OCI-LY1 (cell line): ENCODE data around the gene NOTUM.
"Not testable (repeated sequence)": the region's sequence is repeated elsewhere in the genome, so short reads cannot be mapped to it uniquely, and the experiment has no call there.

ENCODE experiments used
- H2AFZ ChIP-seq: fragments of 200-600 bp; sonication (generic), shearing (Covaris generic); 2 replicates; pipeline ENCODE4 v1.6.0; 2014; ENCODE audit warnings: antibody characterized with exemption, mild to moderate bottlenecking, low read length
- H3F3A ChIP-seq: fragments of 200-600 bp; sonication (generic), shearing (Covaris generic); 2 replicates; pipeline ENCODE4 v1.6.0; 2014; ENCODE audit warnings: mild to moderate bottlenecking, antibody characterized with exemption, low read length, moderate library complexity; ENCODE audit not compliant: insufficient read depth
- H3K27ac ChIP-seq: fragments of 200-600 bp; sonication (generic); 2 replicates; pipeline ENCODE4 v1.5.1; 2014; ENCODE audit warnings: low read length, mixed run types, mild to moderate bottlenecking, low read depth; ENCODE audit not compliant: poor library complexity, severe bottlenecking
- H3K27me3 ChIP-seq: fragments of 200-600 bp; sonication (generic); 2 replicates; pipeline ENCODE4 v1.6.0; 2014; ENCODE audit warnings: antibody characterized with exemption, mild to moderate bottlenecking, low read length, moderate library complexity; ENCODE audit not compliant: insufficient read depth
- H3K36me3 ChIP-seq: fragments of 200-600 bp; sonication (generic); 2 replicates; pipeline ENCODE4 v1.6.1; 2014; ENCODE audit warnings: mild to moderate bottlenecking, antibody characterized with exemption, low read length, moderate library complexity, mixed read lengths; ENCODE audit not compliant: insufficient read depth
- H3K4me1 ChIP-seq: fragments of 200-600 bp; sonication (generic); 2 replicates; pipeline ENCODE4 v1.5.1; 2014; ENCODE audit warnings: mild to moderate bottlenecking, low read length, moderate library complexity; ENCODE audit not compliant: insufficient read depth, severe bottlenecking
- H3K4me2 ChIP-seq: fragments of 200-600 bp; sonication (generic), shearing (Covaris generic); 2 replicates; pipeline ENCODE4 v1.6.1; 2014; ENCODE audit warnings: low read length
- H3K4me3 ChIP-seq: fragments of 200-600 bp; sonication (generic); 2 replicates; pipeline ENCODE4 v1.5.1; 2014; ENCODE audit warnings: low read length, low read depth, mild to moderate bottlenecking, mixed read lengths; ENCODE audit not compliant: poor library complexity, severe bottlenecking
- H3K79me2 ChIP-seq: fragments of 200-600 bp; shearing (Covaris generic); 2 replicates; pipeline ENCODE4 v1.6.1; 2016; ENCODE audit warnings: mixed run types, low read length, mixed read lengths; ENCODE audit not compliant: insufficient read depth
- H3K9ac ChIP-seq: fragments of 200-600 bp; sonication (generic), shearing (Covaris generic); 2 replicates; pipeline ENCODE4 v1.6.1; 2014; ENCODE audit warnings: mild to moderate bottlenecking, low read length, mixed read lengths
- H3K9me2 ChIP-seq: fragments of 200-600 bp; sonication (generic), shearing (Covaris generic); 2 replicates; pipeline ENCODE4 v1.6.1; 2014; ENCODE audit warnings: low read depth, mild to moderate bottlenecking, low read length, mixed read lengths
- H3K9me3 ChIP-seq: fragments of 200-600 bp; shearing (Covaris generic); 2 replicates; pipeline ENCODE4 v1.6.1; 2014; ENCODE audit warnings: low read length, mixed read lengths
- H4K20me1 ChIP-seq: fragments of 200-600 bp; sonication (generic), shearing (Covaris generic); 2 replicates; pipeline ENCODE4 v1.6.0; 2016; ENCODE audit warnings: mild to moderate bottlenecking, low read length; ENCODE audit not compliant: insufficient read depth
- CTCF ChIP-seq: fragments of 200-600 bp; sonication (generic), shearing (Covaris generic); IDR thresholded peaks from 2 replicates; pipeline ENCODE4 v1.5.1; 2017; ENCODE audit warnings: mild to moderate bottlenecking, antibody characterized with exemption, low read length, moderate library complexity, mixed read lengths
- EZH2 ChIP-seq: fragments of 200-600 bp; sonication (generic), shearing (Covaris generic); IDR thresholded peaks from 2 replicates; pipeline ENCODE4 v1.8.0; 2017; ENCODE audit warnings: borderline replicate concordance, mixed run types, mild to moderate bottlenecking, antibody characterized with exemption, low read length, moderate library complexity, mixed read lengths

Gene NOTUM

DNA sequence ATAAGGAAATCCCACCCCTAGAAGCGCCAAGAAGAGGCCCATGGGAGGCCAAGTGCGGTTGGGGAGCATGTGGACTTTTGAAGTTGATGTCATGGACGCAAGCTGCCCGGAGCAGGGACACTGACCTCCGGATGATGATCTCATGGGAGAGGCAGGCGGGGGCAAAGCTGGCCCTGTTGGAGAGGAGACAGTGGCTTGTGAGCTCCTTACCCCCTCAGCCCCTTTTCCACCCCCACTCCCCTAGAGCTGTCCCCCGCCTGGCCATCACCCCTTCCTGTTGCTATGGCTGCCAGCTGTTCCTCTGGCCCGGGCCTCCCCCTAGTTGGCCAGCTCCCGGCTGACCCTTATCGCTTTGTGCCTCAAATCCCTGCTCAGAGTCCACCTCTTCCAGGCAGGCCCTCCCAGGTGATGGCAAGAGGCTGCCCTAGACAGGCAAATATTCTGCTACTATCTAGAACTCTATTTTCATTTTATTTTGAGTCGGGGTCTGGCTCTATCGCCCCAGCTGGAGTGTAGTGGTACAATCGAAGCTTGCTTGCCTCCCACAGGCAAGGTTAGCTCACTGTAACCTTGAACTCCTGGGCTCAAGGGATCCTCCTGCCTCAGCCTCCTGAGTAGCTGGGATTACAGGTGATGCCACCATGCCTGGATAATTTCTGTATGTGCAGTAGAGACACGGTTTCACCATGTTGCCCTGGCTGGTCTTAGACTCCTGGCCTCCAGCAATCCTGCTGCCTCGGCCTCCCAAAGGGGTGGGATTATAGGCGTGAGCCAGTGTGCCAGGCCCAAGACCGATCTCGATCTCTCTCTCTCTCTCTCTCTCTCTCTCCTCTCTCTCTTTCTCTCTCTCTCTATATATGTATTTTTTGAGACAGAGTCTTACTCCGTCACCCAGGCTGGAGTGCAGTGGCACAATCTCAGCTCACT, 6.6 kb downstream of the NOTUM start:
- Histone ChIP-seq H3K79me2 (no peaks in the 10 kb centered on the region), H3K36me3 (no peaks in the 10 kb centered on the region), H2AFZ (no peak overlapping the region), H4K20me1 (no peaks in the 10 kb centered on the region), H3K9ac (no peak overlapping the region), H3K27me3 (peaks cover 14% of the 10 kb centered on the region; the same call in 1 of the 2 replicates), H3K4me2 (no peak overlapping the region), H3K27ac (no peak overlapping the region), H3K4me1 (peaks cover 3% of the 10 kb centered on the region), H3K4me3 (no peak overlapping the region), H3K9me3 (no peaks in the 10 kb centered on the region), H3K9me2 (no peaks in the 10 kb centered on the region), H3F3A (no peaks in the 10 kb centered on the region)
- TF ChIP-seq EZH2 (no peak), CTCF (no peak)

DNA sequence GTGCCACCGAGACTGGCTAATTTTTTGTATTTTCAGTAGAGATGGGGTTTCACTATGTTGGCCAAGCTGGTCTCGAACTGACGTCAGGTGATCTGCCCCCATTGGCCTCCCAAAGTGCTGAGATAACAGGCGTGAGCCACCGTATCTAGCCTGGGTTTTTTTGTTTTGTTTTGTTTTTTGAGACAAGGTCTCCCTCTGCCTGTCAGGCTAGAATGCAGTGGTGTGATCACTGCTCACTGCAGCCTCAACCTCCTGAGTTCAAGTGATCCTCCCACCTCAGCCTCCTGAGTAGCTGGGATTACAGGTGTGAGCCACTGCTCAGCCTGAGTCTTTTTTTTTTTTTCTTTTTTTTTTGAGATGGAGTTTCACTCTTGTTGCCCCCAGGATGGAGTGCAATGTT, 7.5 kb downstream of the NOTUM start:
- H3K36me3 ChIP-seq, H4K20me1 ChIP-seq, H3K27me3 ChIP-seq, H3F3A ChIP-seq, H2AFZ ChIP-seq, H3K9ac ChIP-seq, H3K27ac ChIP-seq, H3K4me3 ChIP-seq, H3K79me2 ChIP-seq, H3K4me1 ChIP-seq, H3K9me3 ChIP-seq, H3K9me2 ChIP-seq, H3K4me2 ChIP-seq: not testable (repeated sequence)

GRCh38 chr17:81952792-81953228, 8.2 kb downstream of the NOTUM start:
- no peaks in the 10 kb centered on the region for H3K9me2 ChIP-seq
- H3K79me2 ChIP-seq, result no peaks in the 10 kb centered on the region
- no peak overlapping the region for H2AFZ ChIP-seq
- no peak overlapping the region for H3K4me2 ChIP-seq
- no peaks in the 10 kb centered on the region for H3F3A ChIP-seq
- TF ChIP-seq CTCF (no peak), EZH2 (no peak)
- no peaks in the 10 kb centered on the region for H3K4me1 ChIP-seq
- no peak overlapping the region for H3K4me3 ChIP-seq
- H3K9me3 ChIP-seq, result no peaks in the 10 kb centered on the region
- no peaks in the 10 kb centered on the region for H3K36me3 ChIP-seq
- H3K9ac ChIP-seq, result no peak overlapping the region
- peaks cover 7% of the 10 kb centered on the region; the same call in 1 of the 2 replicates for H3K27me3 ChIP-seq
- no peaks in the 10 kb centered on the region for H4K20me1 ChIP-seq
- no peak overlapping the region for H3K27ac ChIP-seq
